ENCODE measurements around the gene GFOD1. TPM values are rescaled to one million over a fixed set of nuclear protein-coding genes. Genes with fewer than 3 reads are reported as not detected.

GFOD1 gene
- polyA plus RNA-seq, 5 donors, result 5.2 to 7.6 (median 6.3) TPM

- peak in 1 of 2 donors; percentile 45 for DNase-seq
These were observed 700 bp downstream of the GFOD1 start for GRCh38 chr6:13486679-13487121.

GRCh38 chr6:13485923-13486562 is 1.4 kb downstream of the GFOD1 start:
- peak; percentile 37 to 49 for DNase-seq

GRCh38 chr6:13485303-13485702 is 2.1 kb downstream of the GFOD1 start:
- no peak for DNase-seq

GRCh38 chr6:13484827-13485226 is 2.6 kb downstream of the GFOD1 start:
- DNase-seq, result no peak

- DNase-seq, result no peak
These were observed 3.2 kb downstream of the GFOD1 start for GRCh38 chr6:13484138-13484708.

- no peak for DNase-seq
These were observed 6.5 kb downstream of the GFOD1 start for GRCh38 chr6:13480631-13481501.

GRCh38 chr6:13479971-13480434 is 7.4 kb downstream of the GFOD1 start:
- no peak for DNase-seq

- no peak for DNase-seq
These were observed 8.1 kb downstream of the GFOD1 start for GRCh38 chr6:13479206-13479800.

GRCh38 chr6:13478525-13478966 is 8.9 kb downstream of the GFOD1 start:
- no peak for DNase-seq

GRCh38 chr6:13474787-13475186 is 12.6 kb downstream of the GFOD1 start:
- no peak for DNase-seq

GRCh38 chr6:13474360-13474759 is 13.0 kb downstream of the GFOD1 start:
- DNase-seq, result no peak

GRCh38 chr6:13473768-13474165 is 13.6 kb downstream of the GFOD1 start:
- DNase-seq, result no peak

GRCh38 chr6:13472976-13473767 is 14.2 kb downstream of the GFOD1 start:
- no peak for DNase-seq

GRCh38 chr6:13472099-13472498 is 15.3 kb downstream of the GFOD1 start:
- DNase-seq, result no peak

GRCh38 chr6:13471184-13471583 is 16.2 kb downstream of the GFOD1 start:
- no peak for DNase-seq

GRCh38 chr6:13470238-13471140 is 16.9 kb downstream of the GFOD1 start:
- no peak for DNase-seq

- DNase-seq, result no peak
These were observed 17.7 kb downstream of the GFOD1 start for GRCh38 chr6:13469693-13470092.

- no peak for DNase-seq
These were observed 18.6 kb downstream of the GFOD1 start for GRCh38 chr6:13468839-13469238.

- no peak for DNase-seq
These were observed 20.2 kb downstream of the GFOD1 start for GRCh38 chr6:13467216-13467600.

Measured in right lung (tissue), 5 donors.